GM13977 (cell line): Measurements from ENCODE around the gene ARID1B.

ENCODE experiments used
- DNase-seq: peaks from one replicate; pipeline ENCODE4 v3.0.0; 2012; ENCODE audit warnings: low spot score
- CTCF ChIP-seq: IDR thresholded peaks from 2 replicates; pipeline ENCODE4 v1.5.1; 2012; ENCODE audit warnings: mild to moderate bottlenecking, control low read depth; ENCODE audit not compliant: insufficient read depth; ENCODE audit errors: extremely low read depth, missing control alignments
- in situ Hi-C: fragments of 300-500 bp; cut with MboI; formaldehyde crosslinking; loops from one replicate; pipeline ENCODE4 v1.12.0; 2022; ENCODE audit warnings: low sequenced_read_pairs, low pct_unique_long_range_greater_than_20kb, mixed read lengths, inconsistent platforms; ENCODE audit not compliant: unreplicated experiment

ARID1B gene

GRCh38 chr6:156994215-156995076 lies 217.3 kb downstream of the ARID1B start:
- no peak for TF ChIP-seq CTCF
- no peak for DNase-seq
- in situ Hi-C loops = no loop called here

GRCh38 chr6:156995502-156995901 lies 218.3 kb downstream of the ARID1B start:
- TF ChIP-seq CTCF = no peak
- no peak for DNase-seq
- in situ Hi-C loops = no loop called here

- DNase-seq = no peak
- in situ Hi-C loops = no loop called here
- no peak for TF ChIP-seq CTCF
Observed at GRCh38 chr6:156996265-156996664, 219.1 kb downstream of the ARID1B start.

GRCh38 chr6:156998794-156999330 lies 221.7 kb downstream of the ARID1B start:
- DNase-seq = no peak
- no peak for TF ChIP-seq CTCF
- in situ Hi-C loops = no loop called here

GRCh38 chr6:156999762-157000161 lies 222.6 kb downstream of the ARID1B start:
- no peak for DNase-seq
- TF ChIP-seq CTCF = no peak
- in situ Hi-C loops = no loop called here

GRCh38 chr6:157001716-157002115 lies 224.5 kb downstream of the ARID1B start:
- in situ Hi-C loops = no loop called here
- no peak for DNase-seq
- TF ChIP-seq CTCF = no peak
